Right kidney (tissue), 1 donor: Measurements from ENCODE around the gene BAK1.
"Not testable (repeated sequence)": the region's sequence is repeated elsewhere in the genome, so short reads cannot be mapped to it uniquely, and the experiment has no call there.

Experiments used
- DNase-seq: peaks from one replicate; pipeline ENCODE4 v3.0.0-alpha.2; 2016

BAK1 gene

GRCh38 chr6:33552252-33552651 is 27.8 kb downstream of the BAK1 start:
- no peak for DNase-seq

- no peak for DNase-seq
Observed at GRCh38 chr6:33551538-33551937, 28.5 kb downstream of the BAK1 start.

- DNase-seq = no peak
Observed at GRCh38 chr6:33549896-33550295, 30.2 kb downstream of the BAK1 start.

- DNase-seq = no peak
Observed at GRCh38 chr6:33549196-33549595, 30.9 kb downstream of the BAK1 start.

GRCh38 chr6:33547499-33547898 is 32.6 kb downstream of the BAK1 start:
- no peak for DNase-seq

- no peak for DNase-seq
Observed at GRCh38 chr6:33546766-33547165, 33.3 kb downstream of the BAK1 start.

- not testable (repeated sequence) for DNase-seq
Observed at GRCh38 chr6:33545292-33545691, 34.8 kb downstream of the BAK1 start.

GRCh38 chr6:33543116-33543515 is 37.0 kb downstream of the BAK1 start:
- no peak for DNase-seq

GRCh38 chr6:33540768-33541167 is 39.3 kb downstream of the BAK1 start:
- no peak for DNase-seq

GRCh38 chr6:33534702-33535101 is 45.4 kb downstream of the BAK1 start:
- DNase-seq = no peak

GRCh38 chr6:33533163-33533869 is 46.8 kb downstream of the BAK1 start:
- DNase-seq = not testable (repeated sequence)

GRCh38 chr6:33532431-33532830 is 47.6 kb downstream of the BAK1 start:
- DNase-seq = not testable (repeated sequence)

- DNase-seq = not testable (repeated sequence)
Observed at GRCh38 chr6:33530617-33531016, 49.5 kb downstream of the BAK1 start.
